HEK293T (cell line): ENCODE results near the gene PUDP.

Experiments
- ARNT ChIP-seq: fragments of 450-650 bp; IDR thresholded peaks from 2 replicates; pipeline ENCODE4 v1.6.1; 2017; ENCODE audit warnings: mild to moderate bottlenecking
- BHLHE40 ChIP-seq: fragments of 450-650 bp; IDR thresholded peaks from 2 replicates; pipeline ENCODE4 v1.6.1; 2016; ENCODE audit warnings: mild to moderate bottlenecking, moderate library complexity, borderline replicate concordance
- CTBP1 ChIP-seq: fragments of 450-650 bp; IDR thresholded peaks from 2 replicates; pipeline ENCODE4 v1.6.1; 2016; ENCODE audit warnings: borderline replicate concordance
- ELF4 ChIP-seq: fragments of 450-650 bp; IDR thresholded peaks from 2 replicates; pipeline ENCODE4 v1.6.1; 2017; ENCODE audit warnings: antibody characterized with exemption
- FOXA1 ChIP-seq: fragments of 450-650 bp; IDR thresholded peaks from 2 replicates; pipeline ENCODE4 v1.6.1; 2016; ENCODE audit warnings: mild to moderate bottlenecking
- FOXM1 ChIP-seq: fragments of 450-650 bp; IDR thresholded peaks from 2 replicates; pipeline ENCODE4 v1.6.1; 2017; ENCODE audit warnings: mild to moderate bottlenecking, borderline replicate concordance
- HDGF ChIP-seq: fragments of 450-650 bp; IDR thresholded peaks from 2 replicates; pipeline ENCODE4 v1.6.1; 2017; ENCODE audit warnings: antibody characterized with exemption, borderline replicate concordance
- LEF1 ChIP-seq: fragments of 450-650 bp; IDR thresholded peaks from 2 replicates; pipeline ENCODE4 v1.6.1; 2017; ENCODE audit warnings: mild to moderate bottlenecking, borderline replicate concordance
- NFRKB ChIP-seq: fragments of 450-650 bp; IDR thresholded peaks from 2 replicates; pipeline ENCODE4 v1.6.1; 2016; ENCODE audit warnings: mild to moderate bottlenecking, moderate library complexity
- PKNOX1 ChIP-seq: fragments of 450-650 bp; IDR thresholded peaks from 2 replicates; pipeline ENCODE4 v1.6.1; 2016
- SP1 ChIP-seq: fragments of 450-650 bp; IDR thresholded peaks from 2 replicates; pipeline ENCODE4 v1.6.1; 2017
- SUZ12 ChIP-seq: fragments of 450-650 bp; IDR thresholded peaks from 2 replicates; pipeline ENCODE4 v1.6.1; 2016; ENCODE audit warnings: mild to moderate bottlenecking
- TARDBP ChIP-seq: fragments of 450-650 bp; IDR thresholded peaks from 2 replicates; pipeline ENCODE4 v1.6.1; 2016
- ZNF384 ChIP-seq: fragments of 450-650 bp; IDR thresholded peaks from 2 replicates; pipeline ENCODE4 v1.6.1; 2016

- TF ChIP-seq HDGF (no peak), FOXA1 (no peak), SUZ12 (no peak), LEF1 (no peak), NFRKB (no peak), TARDBP (no peak), FOXM1 (no peak), SP1 (no peak), ELF4 (no peak), BHLHE40 (no peak), ZNF384 (no peak), CTBP1 (no peak), ARNT (no peak), PKNOX1 (no peak)
These were observed 128.4 kb downstream of the PUDP start for GRCh38 chrX:7019555-7019954.
